GM19468 (cell line): ENCODE results near the gene PHF21B.
"Not testable (repeated sequence)": the region's sequence is repeated elsewhere in the genome, so short reads cannot be mapped to it uniquely, and the experiment has no call there.

Experiments
- ATAC-seq: cut with Tn5 transposase; IDR thresholded peaks from one replicate; pipeline ENCODE4 v1.9.1; 2021; ENCODE audit warnings: mild to moderate bottlenecking, moderate library complexity, moderate number of reproducible peaks; ENCODE audit not compliant: unreplicated experiment; ENCODE audit errors: extremely low read depth

The PHF21B gene

DNA sequence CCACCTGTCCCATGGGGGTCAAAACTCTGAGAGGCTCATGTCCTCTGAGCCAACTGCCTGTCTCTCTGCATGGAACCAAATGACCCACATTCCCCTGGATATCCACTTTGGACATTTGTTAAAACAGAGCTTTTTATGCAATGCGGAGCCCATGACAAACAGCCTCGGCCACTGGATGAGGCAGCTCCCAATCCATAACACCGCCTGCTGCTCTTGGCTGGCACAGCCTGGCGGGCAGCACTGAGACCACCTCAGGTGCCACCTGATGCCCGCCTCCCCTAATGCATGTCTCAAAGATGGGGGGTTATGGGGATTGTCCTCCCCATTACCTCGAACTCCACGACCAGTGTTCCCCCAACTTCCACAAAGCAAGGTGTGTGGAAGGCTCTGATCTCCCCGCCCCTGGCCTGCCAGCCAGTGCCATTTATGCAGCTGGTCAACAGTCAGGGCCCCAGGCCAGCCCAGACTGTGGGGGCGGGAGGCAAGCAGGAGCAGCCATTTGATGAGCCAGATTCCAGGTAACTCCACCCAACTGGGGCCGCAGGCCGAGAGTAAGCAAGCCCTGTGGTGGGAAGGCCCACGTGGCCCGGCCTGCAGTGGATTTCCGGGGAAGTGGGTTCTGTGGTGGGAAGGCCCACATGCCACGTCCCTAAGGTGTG, 84.2 kb downstream of the PHF21B start:
- no peak for ATAC-seq

DNA sequence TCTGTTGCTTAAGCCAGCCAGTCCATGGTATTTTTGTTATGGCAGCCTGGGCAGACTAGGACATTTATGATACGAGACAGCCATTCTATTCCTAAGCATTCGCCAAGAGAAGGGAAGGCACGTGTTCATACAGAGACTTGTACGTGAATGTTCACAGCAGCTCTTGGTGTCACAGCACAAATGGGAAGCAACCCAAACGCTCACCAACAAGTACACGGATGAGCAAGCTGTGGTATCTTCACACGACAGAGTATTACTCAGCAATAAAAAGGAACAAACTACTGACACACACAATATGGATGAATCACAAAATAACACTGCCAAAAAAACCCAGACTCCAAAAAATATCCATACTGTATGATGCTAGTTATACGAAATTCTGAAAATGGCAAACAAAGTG, 85.1 kb downstream of the PHF21B start:
- no peak for ATAC-seq

DNA sequence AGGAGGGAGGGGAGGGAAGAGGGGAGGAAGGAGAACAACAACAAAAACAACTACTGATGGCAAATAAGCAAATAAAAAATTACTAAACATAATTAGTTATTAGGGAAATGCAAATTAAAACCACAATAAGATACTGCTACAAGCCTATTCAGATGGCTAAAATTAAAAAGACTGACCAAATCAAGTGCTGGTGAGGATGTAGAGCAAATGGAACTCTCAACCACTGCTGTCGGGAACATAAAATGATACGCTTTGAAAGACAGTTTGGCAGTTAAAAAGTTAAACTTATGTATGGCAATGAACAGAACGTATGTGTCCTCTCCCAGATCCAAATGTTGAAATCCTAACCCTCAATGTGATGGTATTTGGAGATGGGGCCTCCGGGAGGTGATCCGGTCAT, 85.7 kb downstream of the PHF21B start:
- ATAC-seq, result no peak

DNA sequence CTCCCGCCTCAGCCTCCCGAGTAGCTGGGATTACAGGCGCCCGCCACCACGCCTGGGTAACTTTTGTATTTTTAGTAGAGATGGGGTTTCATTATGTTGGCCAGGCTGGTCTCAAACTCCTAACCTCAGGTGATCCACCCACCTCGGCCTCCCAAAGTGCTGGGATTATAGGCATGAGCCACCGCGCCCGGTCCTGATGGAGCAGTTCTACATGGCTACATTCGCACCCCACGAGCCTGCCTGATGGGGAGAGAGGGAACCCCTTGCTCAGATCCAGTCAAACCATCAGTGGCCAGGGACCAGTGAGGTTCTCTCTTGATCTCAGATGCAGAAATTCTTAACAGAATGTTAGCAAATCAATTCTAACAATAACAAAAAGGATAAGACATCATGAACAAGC, 88.0 kb downstream of the PHF21B start:
- not testable (repeated sequence) for ATAC-seq

DNA sequence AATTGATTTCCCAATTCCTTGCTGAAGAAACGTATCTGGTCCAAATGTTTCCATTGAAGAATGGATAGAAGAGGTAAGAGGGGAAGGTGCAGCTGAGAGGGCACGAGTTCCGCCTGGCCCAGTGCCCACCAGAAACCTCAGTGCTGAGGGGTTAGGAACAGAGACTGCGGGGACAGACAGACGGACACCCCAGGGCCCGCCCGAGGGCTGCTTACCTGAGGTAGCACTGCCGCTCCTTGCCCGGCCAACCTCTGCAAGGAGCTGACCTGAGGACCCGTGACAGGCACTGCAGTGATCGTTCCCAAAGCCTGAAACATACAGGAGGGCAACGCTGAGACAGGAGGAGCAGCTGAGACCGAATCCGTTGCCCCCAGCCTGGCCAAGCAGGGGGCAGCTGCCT, 89.6 kb downstream of the PHF21B start:
- no peak for ATAC-seq

DNA sequence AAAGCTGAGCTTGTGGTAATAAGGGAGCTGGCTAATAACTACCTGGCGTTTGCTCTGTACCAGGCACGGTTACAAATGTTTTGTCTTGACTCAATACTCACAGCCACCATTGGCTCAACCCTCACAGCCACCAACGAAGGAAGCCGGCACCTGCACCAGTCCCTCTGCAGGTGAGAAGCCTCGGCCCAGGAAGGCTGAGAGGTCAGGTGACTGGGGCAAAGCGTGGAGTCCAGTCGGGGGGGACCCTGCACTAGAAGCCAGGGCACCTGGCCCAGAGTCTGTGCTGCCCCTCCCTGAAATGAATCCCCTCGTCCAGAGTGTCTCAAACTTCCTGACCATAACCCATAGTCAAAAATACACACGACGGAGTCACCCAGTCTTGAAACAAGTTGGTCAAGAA, 90.1 kb downstream of the PHF21B start:
- no peak for ATAC-seq

DNA sequence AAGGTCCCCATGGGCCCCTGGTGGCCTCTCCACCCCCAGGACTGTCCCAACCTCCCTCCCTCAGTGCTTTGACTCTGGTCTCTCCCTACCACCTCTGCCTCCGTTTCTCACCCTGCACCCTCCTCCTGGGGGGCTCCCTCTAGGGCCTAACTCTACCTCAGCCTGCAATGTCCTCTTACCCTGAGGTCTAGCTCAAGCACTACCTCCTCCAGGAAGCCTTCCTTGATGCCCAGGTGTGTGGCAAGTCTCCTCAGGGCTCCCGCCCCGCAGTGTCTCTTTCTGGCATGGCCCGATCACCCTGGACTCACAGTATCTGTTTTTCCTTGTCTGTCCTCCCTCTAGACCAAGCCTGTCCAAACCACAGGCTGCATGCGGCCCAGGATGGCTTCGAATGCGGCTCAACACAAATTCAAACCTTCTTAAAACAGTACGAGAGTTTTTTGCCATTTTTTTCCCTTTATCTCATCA, 90.8 kb downstream of the PHF21B start:
- ATAC-seq, result no peak

DNA sequence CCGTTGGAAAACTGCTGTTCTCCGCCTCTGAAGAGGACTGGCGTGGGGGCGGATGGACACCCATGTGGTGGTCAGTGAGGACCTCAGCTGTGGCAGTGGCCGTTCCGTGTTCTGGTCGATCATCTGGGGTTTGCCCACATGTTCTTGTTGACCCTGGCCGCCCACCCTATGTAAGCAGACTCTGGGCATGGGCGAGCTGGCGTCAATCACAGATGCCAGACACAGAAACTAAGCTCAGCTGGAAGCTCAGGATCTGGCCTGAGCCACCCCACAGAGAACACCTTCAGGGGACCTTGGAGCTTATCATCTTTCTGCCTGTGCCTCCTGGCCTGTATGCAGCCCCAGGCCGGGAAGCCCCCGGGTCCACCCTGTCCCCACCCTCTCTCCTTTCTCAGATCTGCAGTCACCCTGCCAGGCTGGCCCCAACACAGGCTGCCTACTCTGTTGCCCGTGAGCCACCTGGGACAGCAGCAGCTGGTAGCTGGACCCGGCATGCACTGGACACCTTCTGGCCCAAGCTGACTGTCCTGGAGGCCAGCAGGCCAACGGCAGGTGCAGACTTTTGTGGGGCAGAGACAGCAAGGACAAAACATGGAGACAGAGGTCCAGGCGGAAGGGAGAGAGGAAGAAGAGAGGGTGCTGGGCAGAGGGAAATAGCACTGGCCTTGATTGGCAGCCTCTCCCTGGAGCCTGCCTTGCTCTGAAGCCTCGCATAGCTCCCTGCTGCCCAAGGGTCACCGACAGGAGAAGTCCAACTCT, 91.5 kb downstream of the PHF21B start:
- no peak for ATAC-seq

DNA sequence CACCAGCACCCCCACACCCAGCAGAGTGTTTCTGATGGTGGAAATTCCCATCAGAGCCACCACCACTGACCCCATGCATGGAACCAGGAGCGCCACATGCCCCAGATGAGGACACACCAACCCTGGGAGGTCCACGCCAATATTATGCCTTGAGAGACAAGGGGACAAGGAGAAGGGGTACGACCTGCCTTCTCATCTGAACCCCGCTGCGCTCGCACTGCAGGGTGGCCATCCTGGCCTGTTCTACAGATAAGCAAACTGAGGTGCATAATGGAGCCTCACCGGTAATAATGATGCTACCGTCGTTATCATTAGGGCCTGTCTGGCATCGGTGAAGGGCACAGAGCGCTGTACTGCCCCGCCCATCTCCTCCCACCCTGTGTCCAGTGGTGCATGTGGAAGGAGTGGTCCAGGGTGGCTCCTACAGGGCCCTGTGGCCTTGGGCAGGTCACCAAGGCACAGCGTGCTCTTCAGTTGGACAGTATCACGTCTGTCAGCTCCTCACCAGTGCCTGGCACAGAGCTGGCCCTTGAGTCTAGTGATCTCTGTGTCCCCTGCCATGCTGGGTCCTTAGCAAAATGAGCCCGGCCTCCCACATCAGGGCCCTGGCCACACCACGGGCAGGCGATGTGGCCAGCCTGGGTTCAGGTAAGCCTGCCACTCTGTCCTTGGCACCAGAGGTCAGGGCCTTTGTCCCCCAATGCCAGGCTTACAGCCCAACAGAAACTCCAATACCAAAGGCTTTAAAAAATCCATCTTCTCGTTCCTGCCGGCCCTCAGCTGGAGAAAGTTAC, 92.2 kb downstream of the PHF21B start:
- no peak for ATAC-seq

DNA sequence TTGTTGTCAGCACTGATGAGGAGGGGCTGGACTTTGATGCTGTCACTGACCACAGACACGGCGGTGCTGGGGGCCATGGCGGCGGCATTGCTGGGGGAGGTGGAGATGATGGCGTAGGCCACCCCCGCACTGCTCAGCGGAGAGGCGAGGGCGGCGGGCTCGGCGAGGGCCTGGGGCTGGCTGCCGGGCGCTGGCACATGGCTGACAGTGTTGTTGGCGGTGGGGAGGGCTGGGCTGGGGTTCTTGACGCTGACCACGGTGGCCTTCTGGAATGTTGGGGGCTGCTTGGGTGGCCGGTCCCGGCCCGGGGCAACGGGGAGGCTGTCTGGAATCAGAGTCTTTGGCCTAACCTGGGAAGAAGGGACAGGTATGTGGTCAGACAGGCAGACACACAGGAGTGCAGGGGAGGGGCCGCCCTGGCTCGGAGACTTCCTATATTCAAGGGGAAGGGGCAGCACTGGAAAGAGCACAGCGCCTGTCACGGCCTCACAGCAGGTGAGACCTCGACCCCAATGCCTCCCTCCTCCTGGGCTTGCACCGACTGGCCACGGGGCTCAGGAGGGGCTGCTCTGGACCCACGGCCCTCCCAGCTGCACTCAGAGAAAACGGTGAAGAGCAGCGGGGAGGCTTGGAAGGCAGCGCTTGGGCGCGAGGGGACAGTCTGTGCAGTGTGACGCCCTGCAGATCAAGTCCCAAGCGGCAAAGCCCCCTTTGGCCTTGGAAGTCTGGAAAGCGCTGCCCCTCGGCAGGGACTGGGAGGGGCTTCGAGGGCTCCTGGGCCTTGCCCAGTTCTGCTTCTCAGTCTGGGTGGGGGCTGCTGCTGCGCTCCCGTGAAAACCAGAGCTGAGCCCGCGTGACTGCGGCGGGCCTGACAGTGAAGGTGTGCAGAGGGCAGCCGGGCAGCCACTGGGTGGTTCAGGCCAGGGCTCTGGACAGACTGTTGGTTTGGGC, 93.2 kb downstream of the PHF21B start:
- ATAC-seq, result no peak

DNA sequence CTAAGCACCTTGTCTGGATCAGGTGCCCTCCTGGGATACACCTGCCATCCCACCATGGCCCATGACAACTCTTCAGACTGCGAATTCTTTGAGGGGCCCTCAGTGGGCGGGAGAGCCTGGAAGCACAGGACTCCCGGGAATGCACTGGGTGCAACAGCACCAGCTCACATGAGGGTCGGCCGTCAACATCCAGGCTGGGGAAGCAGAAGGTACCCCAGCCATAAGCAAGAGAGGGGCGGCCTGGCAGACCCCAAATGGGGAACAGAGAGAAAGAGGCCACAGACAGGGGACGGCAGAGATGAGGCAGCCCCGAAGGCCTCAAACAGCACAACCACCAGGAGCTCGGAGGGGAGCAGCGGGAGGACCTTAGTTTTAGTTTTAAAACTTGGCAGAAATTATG, 94.4 kb downstream of the PHF21B start:
- ATAC-seq, result no peak

DNA sequence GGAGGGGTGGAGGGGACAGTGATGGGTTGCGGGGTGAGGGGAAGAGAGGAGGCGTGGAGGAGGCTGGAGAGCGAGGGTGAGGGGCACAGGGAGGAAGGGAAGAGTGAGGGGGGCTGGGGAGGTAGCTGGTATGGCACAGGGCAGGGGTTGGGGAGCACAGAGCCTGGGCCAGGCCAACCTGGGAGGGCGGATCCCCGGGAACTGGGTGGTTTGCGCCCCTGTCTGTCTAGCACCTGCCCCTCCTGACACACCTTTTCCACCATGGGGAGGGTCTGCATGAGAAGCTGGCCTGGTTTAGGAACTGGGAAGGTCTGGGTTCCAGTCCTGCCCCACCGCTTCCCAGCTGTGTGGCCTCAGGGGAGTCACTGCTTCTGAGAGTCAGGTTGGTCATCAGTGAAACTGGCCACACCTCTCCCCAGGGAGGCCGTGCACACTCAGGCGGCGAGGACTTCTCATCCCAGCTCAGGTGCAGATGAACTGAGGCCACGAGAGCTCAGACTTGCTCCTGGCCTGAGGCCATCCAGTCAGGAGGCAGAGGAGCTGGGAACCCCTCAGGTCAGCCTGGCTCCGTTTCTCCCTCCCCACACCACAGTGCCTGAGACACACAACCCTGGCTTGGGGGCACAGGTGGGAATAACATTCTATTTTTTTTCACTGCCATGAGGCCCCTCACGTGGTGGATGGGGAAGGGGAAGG, 95.6 kb downstream of the PHF21B start:
- no peak for ATAC-seq

DNA sequence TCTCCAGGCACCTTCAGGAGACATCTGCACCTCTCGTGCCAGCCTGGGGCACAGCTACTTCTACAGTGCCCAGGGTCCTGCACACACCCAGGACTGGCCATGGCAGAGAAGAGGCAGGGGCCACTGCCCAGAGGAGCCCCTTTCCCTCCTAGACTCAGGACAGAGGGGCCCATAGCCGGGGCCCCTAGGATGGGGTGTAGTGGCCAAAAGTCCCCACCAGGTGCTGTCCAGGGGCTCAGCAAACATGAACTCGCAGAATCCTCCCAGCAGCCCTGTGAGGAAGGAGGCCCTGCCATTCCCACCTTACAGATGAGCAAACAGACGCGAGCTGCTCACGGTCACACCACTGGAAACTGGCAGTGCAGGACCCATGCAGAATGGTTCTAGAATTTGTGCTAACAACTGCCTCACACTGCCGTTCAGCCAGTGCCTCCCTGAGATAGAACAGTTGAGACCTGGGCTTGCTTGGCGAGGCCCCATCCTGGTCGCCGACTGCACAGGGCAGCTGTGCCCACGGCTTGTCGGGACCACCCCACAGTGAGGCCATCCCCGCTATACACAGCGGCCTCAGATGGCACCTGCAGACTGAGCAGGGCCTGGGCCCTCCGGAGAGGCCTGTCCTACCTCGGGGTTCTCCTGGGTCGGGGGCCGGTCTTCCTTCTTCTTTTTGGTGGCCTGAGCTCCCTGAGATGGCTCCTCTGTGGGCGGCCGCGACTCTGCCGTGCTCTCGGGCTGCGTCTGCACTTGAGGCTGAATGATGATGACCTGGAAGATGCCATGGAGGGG, 96.4 kb downstream of the PHF21B start:
- no peak for ATAC-seq

DNA sequence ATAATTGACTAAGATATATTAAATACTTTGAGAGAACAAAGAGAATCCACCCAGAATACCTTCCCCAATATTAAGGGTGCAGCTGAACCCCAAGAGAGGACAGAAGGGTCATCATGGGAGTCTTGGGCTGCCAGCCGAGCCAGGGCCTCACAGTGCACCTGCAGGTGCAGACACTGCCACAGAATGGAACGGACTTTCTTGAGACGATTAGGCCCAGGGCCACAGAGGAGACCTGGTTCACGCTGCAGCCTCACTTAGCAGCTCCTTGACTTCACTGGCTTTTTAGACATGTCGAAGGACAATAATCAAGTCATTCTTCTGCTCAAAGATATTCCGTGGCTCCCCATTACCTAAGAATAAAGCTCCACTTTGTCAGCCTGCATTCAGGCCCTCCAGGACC, 100.6 kb downstream of the PHF21B start:
- ATAC-seq, result no peak

DNA sequence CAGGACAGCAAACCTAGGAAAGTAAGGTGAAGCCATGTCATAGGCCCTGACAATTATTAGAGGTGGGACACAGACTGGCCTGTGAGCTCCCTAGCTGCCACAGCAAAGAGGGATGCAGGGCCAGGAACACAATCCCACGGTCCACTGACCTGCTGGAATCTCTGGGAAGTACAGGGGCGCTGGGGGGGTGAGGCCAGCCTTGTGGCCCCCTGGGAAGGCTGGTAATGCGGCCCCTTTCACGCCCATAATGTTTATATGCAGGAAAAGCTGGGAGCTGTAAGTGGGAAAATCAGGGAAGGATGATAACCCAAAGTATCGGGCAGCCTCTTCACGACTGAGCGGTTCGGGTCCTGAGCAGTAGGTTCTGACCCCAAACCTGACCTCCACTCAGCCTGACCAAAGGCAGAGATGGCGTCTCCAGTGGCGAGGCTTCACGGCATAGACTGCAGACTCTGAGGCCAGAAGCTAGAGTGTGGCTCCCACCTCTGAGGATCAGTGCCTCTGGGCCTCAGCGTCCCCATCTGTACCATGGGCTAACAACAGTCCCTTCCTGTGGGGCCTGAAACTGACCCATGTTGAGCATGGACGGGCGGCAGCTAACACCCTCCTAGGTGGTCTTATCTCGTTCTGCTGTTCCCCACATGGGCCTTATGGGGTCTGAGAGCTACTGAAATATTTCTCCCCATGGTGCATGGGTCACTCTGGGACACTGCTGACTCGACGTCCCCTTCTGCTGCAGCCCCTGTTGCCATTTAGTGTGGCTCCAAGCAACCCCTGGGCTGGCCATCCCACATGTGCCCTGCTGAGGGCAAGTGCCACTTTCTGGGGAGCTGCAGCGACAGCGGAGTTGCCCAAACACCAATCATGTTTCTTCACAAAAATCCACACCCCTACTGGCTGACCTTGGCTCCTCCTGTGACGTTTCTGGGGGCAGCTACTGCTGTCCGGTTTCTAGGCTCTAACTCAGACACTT, 101.8 kb downstream of the PHF21B start:
- no peak for ATAC-seq

DNA sequence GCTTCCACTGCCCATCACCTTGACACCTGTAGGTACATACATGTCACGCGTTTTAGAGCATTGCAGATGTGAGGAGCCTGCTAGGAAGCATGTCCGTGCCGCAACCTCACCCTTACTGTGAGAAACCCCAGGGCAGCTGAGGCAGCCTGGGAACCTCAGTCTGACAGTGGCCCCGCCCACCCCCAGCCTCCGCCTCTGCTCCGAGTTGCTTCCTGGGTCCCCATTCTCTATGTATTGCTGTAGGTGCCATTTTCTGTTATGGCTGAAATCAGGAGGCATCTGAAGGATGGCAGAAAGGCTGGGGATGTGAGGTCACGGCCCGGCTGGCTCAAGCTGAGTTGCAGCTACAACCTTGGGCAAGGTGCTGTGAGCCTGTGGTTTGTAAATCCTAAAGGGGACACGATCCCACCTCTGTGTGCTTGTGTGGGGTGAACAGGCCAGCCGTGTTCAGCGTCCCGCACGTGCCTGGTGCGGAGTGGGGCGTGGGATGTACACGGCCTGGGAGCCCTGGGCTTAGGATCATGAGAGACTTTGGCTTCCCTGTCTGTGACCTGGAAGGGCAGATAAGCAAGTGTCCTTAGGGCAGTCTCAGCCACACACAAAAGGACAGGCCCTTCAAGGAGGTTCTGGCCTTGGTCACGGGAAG, 102.7 kb downstream of the PHF21B start:
- no peak for ATAC-seq
